NCI-H748 (cell line): ENCODE measurements around the gene SMIM12.

Experiments used
- DNase-seq: peaks from one replicate; lab custom pipeline; 2025; ENCODE audit not compliant: unreplicated experiment; lab: John Stamatoyannopoulos, UW

SMIM12 gene

GRCh38 chr1:34859446-34860200 is at the start of gene SMIM12:
SMIM12 (minus strand) TSS chr1:34859749; CDS start chr1:34855977, 3,772 bp downstream.
- DNase-seq = peak; percentile 88

GRCh38 chr1:34908369-34908768 is 48.8 kb upstream of the SMIM12 start:
- DNase-seq = no peak

GRCh38 chr1:34907487-34908090 is 48.0 kb upstream of the SMIM12 start:
- no peak for DNase-seq

GRCh38 chr1:34906756-34907155 is 47.2 kb upstream of the SMIM12 start:
- no peak for DNase-seq

GRCh38 chr1:34906222-34906621 is 46.7 kb upstream of the SMIM12 start:
- no peak for DNase-seq

- no peak for DNase-seq
Observed at GRCh38 chr1:34905098-34905459, 45.5 kb upstream of the SMIM12 start.

- DNase-seq = no peak
Observed at GRCh38 chr1:34904236-34905097, 44.9 kb upstream of the SMIM12 start.

- DNase-seq = no peak
Observed at GRCh38 chr1:34901919-34902318, 42.4 kb upstream of the SMIM12 start.

GRCh38 chr1:34900775-34901502 is 41.4 kb upstream of the SMIM12 start:
- DNase-seq = no peak

- DNase-seq = no peak
Observed at GRCh38 chr1:34899906-34900305, 40.4 kb upstream of the SMIM12 start.

GRCh38 chr1:34899471-34899870 is 39.9 kb upstream of the SMIM12 start:
- DNase-seq = no peak

- DNase-seq = no peak
Observed at GRCh38 chr1:34898330-34898761, 38.8 kb upstream of the SMIM12 start.

GRCh38 chr1:34896612-34897011 is 37.1 kb upstream of the SMIM12 start:
- no peak for DNase-seq

- no peak for DNase-seq
Observed at GRCh38 chr1:34889705-34890104, 30.2 kb upstream of the SMIM12 start.

GRCh38 chr1:34887593-34887992 is 28.0 kb upstream of the SMIM12 start:
- no peak for DNase-seq

GRCh38 chr1:34885405-34886247 is 26.1 kb upstream of the SMIM12 start:
- peak; percentile 56 for DNase-seq

GRCh38 chr1:34884961-34885360 is 25.4 kb upstream of the SMIM12 start:
- peak; percentile 72 for DNase-seq

GRCh38 chr1:34884536-34884935 is 25.0 kb upstream of the SMIM12 start:
- DNase-seq = no peak

- no peak for DNase-seq
Observed at GRCh38 chr1:34879230-34879629, 19.7 kb upstream of the SMIM12 start.

GRCh38 chr1:34876406-34876805 is 16.9 kb upstream of the SMIM12 start:
- DNase-seq = no peak
